H1 (cell line): ENCODE measurements around the gene ERCC6.

Experiments used
- POLR2A ChIP-seq, 2 experiments: IDR thresholded peaks; 1 replicate in 1 of 2; 2 replicates in 1 of 2; pipeline ENCODE4 v1.6.1; 2011; ENCODE audit warnings: low read depth in 2 of 2, low read length in 2 of 2, mild to moderate bottlenecking in 2 of 2; ENCODE audit errors: control extremely low read depth in 1 of 2
- POLR2AphosphoS5 ChIP-seq: IDR thresholded peaks from 2 replicates; pipeline ENCODE4 v1.6.1; 2011; ENCODE audit warnings: low read depth, low read length
- RAD21 ChIP-seq, 2 experiments: IDR thresholded peaks in 1 of 2; conservative IDR thresholded peaks in 1 of 2; 2 replicates each; pipeline ENCODE4 v1.6.1; 2011; ENCODE audit warnings: low read depth in 2 of 2, low read length in 2 of 2, improper control_type of control experiment in 1 of 2, inconsistent platforms in 1 of 2, mild to moderate bottlenecking in 1 of 2, moderate library complexity in 1 of 2

GRCh38 chr10:49528977-49529506 lies 9.9 kb downstream of the ERCC6 start:
- TF ChIP-seq POLR2AphosphoS5 (no peak), RAD21 (IDR thresholded peaks at IDR 0.05 in 1 of 2, conservative IDR thresholded peaks at IDR 0.05 in 1 of 2; ENCODE audit: low read depth in 2 of 2, low read length in 2 of 2) (no peak), POLR2A (IDR thresholded peaks at IDR 0.05; ENCODE audit: control extremely low read depth in 1 of 2, low read depth in 2 of 2, low read length in 2 of 2) (no peak)
